OCI-LY7 (cell line): ENCODE results near the gene RAD51B.

Experiments used
- EZH2phosphoT487 ChIP-seq: fragments of 200-600 bp; sonication (generic); IDR thresholded peaks from 2 replicates; pipeline ENCODE4 v1.6.1; 2018; ENCODE audit warnings: low read depth, borderline replicate concordance, mild to moderate bottlenecking, mixed run types, antibody characterized with exemption, low read length, moderate library complexity, mixed read lengths
- TF ChIP-seq, protein P1 (sequence below): fragments of 200-600 bp; sonication (generic); conservative IDR thresholded peaks from 2 replicates; pipeline ENCODE4 v1.5.1; 2014; ENCODE audit warnings: mild to moderate bottlenecking, antibody characterized with exemption, low read length, moderate library complexity, mixed read lengths

DNA sequence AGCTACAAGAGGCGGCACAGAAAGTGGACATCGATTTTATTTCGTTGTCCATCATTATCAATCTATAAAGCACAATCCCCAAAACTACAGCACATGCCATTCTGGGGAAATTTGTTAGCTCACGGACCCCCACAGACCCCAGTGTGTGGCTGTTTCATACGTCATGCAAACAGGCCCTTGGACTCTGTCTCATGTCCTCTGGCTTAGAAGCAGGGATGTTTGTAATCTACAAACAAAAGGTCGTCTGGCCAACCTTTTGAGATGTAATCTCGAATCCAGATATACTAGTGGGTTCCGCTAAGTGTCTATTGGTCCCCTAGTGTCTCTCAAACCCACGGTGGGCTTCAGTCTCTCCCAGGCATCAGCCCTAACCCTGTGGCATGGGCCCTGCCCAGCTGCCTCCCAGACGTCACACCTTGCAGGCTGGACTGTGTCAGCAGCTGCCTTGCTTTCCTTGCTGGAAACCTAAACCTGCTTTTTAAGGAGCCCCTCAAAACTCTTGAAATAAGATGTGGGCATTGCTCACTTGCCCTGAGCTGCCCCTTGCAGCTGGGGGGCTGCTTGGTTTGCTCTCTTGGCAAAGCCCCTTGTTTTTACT is 752.4 kb downstream of the RAD51B start:
- TF ChIP-seq, protein P1, sequence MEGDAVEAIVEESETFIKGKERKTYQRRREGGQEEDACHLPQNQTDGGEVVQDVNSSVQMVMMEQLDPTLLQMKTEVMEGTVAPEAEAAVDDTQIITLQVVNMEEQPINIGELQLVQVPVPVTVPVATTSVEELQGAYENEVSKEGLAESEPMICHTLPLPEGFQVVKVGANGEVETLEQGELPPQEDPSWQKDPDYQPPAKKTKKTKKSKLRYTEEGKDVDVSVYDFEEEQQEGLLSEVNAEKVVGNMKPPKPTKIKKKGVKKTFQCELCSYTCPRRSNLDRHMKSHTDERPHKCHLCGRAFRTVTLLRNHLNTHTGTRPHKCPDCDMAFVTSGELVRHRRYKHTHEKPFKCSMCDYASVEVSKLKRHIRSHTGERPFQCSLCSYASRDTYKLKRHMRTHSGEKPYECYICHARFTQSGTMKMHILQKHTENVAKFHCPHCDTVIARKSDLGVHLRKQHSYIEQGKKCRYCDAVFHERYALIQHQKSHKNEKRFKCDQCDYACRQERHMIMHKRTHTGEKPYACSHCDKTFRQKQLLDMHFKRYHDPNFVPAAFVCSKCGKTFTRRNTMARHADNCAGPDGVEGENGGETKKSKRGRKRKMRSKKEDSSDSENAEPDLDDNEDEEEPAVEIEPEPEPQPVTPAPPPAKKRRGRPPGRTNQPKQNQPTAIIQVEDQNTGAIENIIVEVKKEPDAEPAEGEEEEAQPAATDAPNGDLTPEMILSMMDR = no peak
- no peak for TF ChIP-seq EZH2phosphoT487
